ENCODE measurements around the gene HIP1. TPM values are rescaled to one million over a fixed set of nuclear protein-coding genes. Genes with fewer than 3 reads are reported as not detected.
A peak's percentile ranks its signal among the peaks of the same experiment; 100 is the strongest.
"Not testable (repeated sequence)": the region's sequence is repeated elsewhere in the genome, so short reads cannot be mapped to it uniquely, and the experiment has no call there.

Gene HIP1
- total and polyA plus RNA-seq, 9 donors: 17.3 to 28.4 (median 23.5) TPM

DNA sequence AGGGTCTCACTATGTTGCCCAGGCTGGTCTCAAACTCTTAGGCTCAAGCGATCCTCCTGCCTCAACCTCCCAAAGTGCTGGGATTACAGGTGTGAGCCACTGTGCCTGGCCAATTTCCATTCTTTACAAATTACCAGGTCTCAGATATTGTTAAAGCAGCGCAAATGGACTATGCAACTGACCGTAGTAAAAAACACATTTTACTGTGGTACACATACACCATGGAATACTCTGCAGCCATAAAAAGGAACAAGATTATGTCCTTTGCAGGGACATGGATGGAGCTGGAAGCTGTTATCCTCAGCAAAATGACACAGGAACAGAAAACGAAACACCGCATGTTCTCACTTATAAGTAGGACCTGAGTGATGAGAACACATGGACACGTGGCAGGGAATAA, 106.2 kb downstream of the HIP1 start:
- not testable (repeated sequence) for H3K27me3 ChIP-seq (ENCODE audit: control insufficient read depth, insufficient read depth, low read length); H3K36me3 ChIP-seq (ENCODE audit: control insufficient read depth, insufficient read depth, low read length); DNase-seq; H3K4me3 ChIP-seq (ENCODE audit: low read length); H3K27ac ChIP-seq (ENCODE audit: low read length); H3K4me1 ChIP-seq (ENCODE audit: control insufficient read depth, insufficient read depth, low read length)
- WGBS (ENCODE audit: insufficient coverage): 87% methylated on average over 3 of the region's 6 CpGs
- H3K9me3 ChIP-seq (replicated peaks; ENCODE audit: control insufficient read depth, low read depth, low read length): peaks cover 12% of the 10 kb centered on the region

DNA sequence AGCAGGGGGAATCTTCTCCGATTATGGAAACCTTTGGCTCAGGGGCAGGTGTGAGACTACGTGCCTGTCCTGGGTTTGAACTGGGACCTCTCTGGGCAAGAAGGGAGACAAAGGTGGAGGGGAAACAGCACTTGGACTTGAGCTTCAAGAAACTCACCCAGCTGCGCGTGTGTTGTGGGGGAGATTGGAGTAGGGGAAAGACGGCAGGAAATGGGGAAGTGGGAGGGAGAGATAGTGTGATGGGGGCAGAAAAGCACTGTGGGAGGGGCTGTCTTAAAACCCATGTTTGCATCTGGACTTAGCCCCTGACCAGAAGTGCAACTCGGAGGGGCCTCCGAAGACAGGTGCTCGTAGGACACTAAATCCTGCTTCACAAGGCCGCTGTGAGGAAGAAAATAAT, 107.0 kb downstream of the HIP1 start:
- no peak for DNase-seq
- Histone ChIP-seq H3K36me3 (ENCODE audit: control insufficient read depth, insufficient read depth, low read length) (no peaks in the 10 kb centered on the region), H3K4me1 (ENCODE audit: control insufficient read depth, insufficient read depth, low read length) (no peaks in the 10 kb centered on the region), H3K27ac (ENCODE audit: low read length) (no peak overlapping the region), H3K27me3 (ENCODE audit: control insufficient read depth, insufficient read depth, low read length) (no peaks in the 10 kb centered on the region), H3K4me3 (ENCODE audit: low read length) (no peak overlapping the region), H3K9me3 (replicated peaks; ENCODE audit: control insufficient read depth, low read depth, low read length) (peaks cover 14% of the 10 kb centered on the region)
- 57% methylated on average over 9 of the region's 9 CpGs for whole genome bisulfite sequencing (ENCODE audit: insufficient coverage)

DNA sequence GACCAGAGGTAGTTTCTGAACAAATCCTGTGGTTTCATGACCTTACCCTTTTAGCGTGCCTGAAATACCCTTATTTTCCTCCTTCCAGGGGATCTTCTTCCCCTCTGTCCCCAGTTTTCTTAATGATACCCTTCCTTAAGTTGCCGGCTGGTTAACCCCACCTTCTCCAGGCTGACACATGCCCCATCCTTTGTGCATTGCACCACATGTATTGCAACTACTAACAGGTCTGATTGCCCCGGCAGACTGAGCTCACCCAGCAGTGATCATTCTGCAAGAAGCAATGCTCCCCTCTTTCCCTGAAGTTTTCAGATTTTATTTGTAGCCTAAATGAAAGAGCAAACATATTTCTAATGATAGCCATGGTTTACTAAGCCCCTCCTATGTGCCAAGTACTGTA, 108.2 kb downstream of the HIP1 start:
- Histone ChIP-seq H3K36me3 (ENCODE audit: control insufficient read depth, insufficient read depth, low read length) (no peaks in the 10 kb centered on the region), H3K27ac (ENCODE audit: low read length) (no peak overlapping the region)
- 74% methylated on average over 2 of the region's 3 CpGs for WGBS (ENCODE audit: insufficient coverage)

DNA sequence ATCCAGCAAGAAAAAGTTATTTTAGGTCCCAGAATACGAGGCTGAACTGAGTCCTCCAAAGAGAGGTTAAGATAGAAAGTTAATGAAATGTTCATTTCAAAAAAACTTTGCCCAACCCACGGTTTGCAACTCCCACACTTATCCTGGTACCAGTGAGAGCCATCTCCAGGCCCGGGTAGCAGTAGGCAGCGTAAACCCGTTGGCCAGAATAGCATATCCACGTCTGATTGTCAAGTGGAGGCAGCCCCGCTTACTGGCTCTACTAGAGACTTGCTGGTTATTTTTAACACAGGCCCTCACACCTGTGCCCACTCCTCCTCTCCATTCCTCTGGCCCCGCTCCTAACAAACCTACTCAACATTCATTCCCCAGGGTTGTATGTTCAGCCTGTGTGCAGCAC, 109.7 kb downstream of the HIP1 start:
- peaks cover 14% of the 10 kb centered on the region for H3K9me3 ChIP-seq (replicated peaks; ENCODE audit: control insufficient read depth, low read depth, low read length)
- DNase-seq: no peak
- no peaks in the 10 kb centered on the region for H3K36me3 ChIP-seq (ENCODE audit: control insufficient read depth, insufficient read depth, low read length)
- no peak overlapping the region for H3K27ac ChIP-seq (ENCODE audit: low read length)
- H3K4me3 ChIP-seq (ENCODE audit: low read length): no peak overlapping the region
- peaks cover 3% of the 10 kb centered on the region for H3K4me1 ChIP-seq (ENCODE audit: control insufficient read depth, insufficient read depth, low read length)
- no peaks in the 10 kb centered on the region for H3K27me3 ChIP-seq (ENCODE audit: control insufficient read depth, insufficient read depth, low read length)
- whole genome bisulfite sequencing (ENCODE audit: insufficient coverage): 96% methylated on average over 7 of the region's 8 CpGs

More for the DNA sequence above, 108.2 kb downstream of the HIP1 start:
- Histone ChIP-seq H3K4me3 (ENCODE audit: low read length) (no peak overlapping the region), H3K27me3 (ENCODE audit: control insufficient read depth, insufficient read depth, low read length) (no peaks in the 10 kb centered on the region), H3K4me1 (ENCODE audit: control insufficient read depth, insufficient read depth, low read length) (no peaks in the 10 kb centered on the region), H3K9me3 (replicated peaks; ENCODE audit: control insufficient read depth, low read depth, low read length) (peaks cover 14% of the 10 kb centered on the region)
- DNase-seq: no peak

DNA sequence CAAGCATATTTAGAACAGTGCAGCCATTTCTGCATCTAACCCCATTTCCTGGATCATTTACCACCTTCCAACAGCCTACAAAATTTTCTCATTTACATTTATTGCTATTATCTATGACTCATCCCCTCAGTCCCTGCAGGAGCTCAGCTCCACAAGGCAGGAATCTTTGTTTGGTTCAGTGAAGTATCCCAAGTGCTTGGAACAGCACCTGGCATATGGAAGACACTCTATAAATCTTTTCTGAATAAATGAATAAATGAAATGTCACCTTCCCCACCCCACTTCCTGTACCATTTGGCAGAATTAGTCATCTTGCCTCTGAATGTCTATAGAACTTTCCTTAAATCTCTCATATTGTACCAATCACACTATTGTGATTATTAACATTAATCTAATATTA, 110.7 kb downstream of the HIP1 start:
- no peak overlapping the region for H3K4me3 ChIP-seq (ENCODE audit: low read length)
- H3K4me1 ChIP-seq (ENCODE audit: control insufficient read depth, insufficient read depth, low read length): peaks cover 9% of the 10 kb centered on the region
- H3K27me3 ChIP-seq (ENCODE audit: control insufficient read depth, insufficient read depth, low read length): no peaks in the 10 kb centered on the region
- peaks cover 14% of the 10 kb centered on the region for H3K9me3 ChIP-seq (replicated peaks; ENCODE audit: control insufficient read depth, low read depth, low read length)
- no peak overlapping the region for H3K27ac ChIP-seq (ENCODE audit: low read length)
- no peak for DNase-seq
- H3K36me3 ChIP-seq (ENCODE audit: control insufficient read depth, insufficient read depth, low read length): no peaks in the 10 kb centered on the region

DNA sequence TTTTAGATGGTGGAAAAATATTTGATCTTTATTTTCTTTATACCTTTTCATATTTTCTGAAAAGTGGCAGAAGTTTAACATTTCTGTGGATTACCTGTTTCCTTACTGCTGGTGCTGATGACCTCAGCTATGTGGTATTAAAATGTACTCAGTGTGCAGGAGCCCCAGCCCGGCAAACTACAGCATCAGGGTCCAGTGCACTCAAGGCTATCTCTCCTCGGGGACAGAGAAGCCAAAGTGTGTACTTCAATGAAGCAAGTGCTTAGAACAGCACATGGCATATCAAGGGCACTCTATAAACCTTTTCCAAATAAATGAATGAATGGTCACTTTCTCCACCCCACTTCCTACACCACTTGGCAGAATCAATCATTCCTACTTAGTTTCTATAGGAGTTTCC, 111.8 kb downstream of the HIP1 start:
- Histone ChIP-seq H3K4me1 (ENCODE audit: control insufficient read depth, insufficient read depth, low read length) (peaks cover 9% of the 10 kb centered on the region), H3K36me3 (ENCODE audit: control insufficient read depth, insufficient read depth, low read length) (no peaks in the 10 kb centered on the region)
- 94% methylated on average over 2 of the region's 2 CpGs for WGBS (ENCODE audit: insufficient coverage)

DNA sequence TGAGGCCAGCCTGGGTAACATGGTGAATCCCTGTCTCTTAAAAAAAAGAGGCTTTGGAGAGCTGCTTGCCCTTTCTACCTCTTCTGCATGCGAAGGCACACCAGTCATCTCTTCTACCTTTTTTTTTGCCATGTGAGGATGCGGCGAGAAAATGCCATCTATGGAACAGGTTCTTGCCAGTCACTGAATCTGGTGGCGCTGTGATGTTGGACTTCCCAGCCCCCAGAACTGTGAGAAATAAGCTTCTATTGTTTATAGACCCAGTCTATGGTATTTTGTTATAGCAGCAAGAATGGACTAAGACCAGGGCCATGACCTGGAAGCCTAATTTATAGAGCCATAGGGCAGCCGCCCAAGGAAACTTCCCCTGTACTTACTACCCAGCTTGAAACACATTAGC, 112.9 kb downstream of the HIP1 start:
- 100% methylated on average over 1 of the region's 5 CpGs for WGBS (ENCODE audit: insufficient coverage)
- H3K36me3 ChIP-seq (ENCODE audit: control insufficient read depth, insufficient read depth, low read length): no peaks in the 10 kb centered on the region
- H3K4me3 ChIP-seq (ENCODE audit: low read length): no peak overlapping the region
- no peak for DNase-seq
- H3K27ac ChIP-seq (ENCODE audit: low read length): no peak overlapping the region
- H3K9me3 ChIP-seq (replicated peaks; ENCODE audit: control insufficient read depth, low read depth, low read length): peaks cover 14% of the 10 kb centered on the region
- no peaks in the 10 kb centered on the region for H3K27me3 ChIP-seq (ENCODE audit: control insufficient read depth, insufficient read depth, low read length)
- peaks cover 9% of the 10 kb centered on the region for H3K4me1 ChIP-seq (ENCODE audit: control insufficient read depth, insufficient read depth, low read length)

More for the DNA sequence above, 111.8 kb downstream of the HIP1 start:
- DNase-seq: no peak
- Histone ChIP-seq H3K27ac (ENCODE audit: low read length) (no peak overlapping the region), H3K27me3 (ENCODE audit: control insufficient read depth, insufficient read depth, low read length) (no peaks in the 10 kb centered on the region), H3K4me3 (ENCODE audit: low read length) (no peak overlapping the region), H3K9me3 (replicated peaks; ENCODE audit: control insufficient read depth, low read depth, low read length) (peaks cover 14% of the 10 kb centered on the region)

DNA sequence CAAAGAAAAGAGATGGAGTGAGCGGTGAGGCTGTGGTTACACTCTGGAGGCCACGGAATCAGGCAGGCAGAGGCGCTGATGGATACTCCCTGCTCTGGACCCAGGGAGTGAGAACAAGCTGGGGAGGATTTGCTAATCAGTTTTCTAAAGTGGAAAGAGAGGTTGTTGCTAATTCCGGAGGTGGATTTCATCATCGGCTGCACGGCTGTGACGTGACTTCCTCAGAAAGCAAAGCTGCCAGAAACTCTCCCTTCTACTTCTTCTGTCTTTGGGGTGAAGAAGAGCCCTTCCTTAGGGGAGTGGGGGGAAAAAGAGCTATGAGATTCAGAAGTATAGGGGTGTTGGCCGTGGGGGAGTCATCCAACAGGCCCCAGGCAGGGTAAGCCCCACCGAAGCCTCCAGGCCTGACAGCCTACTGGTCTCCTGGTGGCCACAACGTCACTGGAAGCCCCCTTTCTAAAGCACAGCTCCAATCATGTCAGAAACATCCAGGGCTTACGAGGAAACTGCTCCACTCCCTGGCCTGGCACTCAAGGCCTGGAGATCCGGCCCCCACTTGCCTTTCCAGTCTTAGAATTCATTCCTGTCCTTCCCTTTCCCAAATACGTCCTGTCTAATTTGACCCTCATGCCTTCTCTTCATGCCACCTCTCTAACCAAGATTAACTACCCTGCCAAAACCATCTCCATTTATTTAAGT, 114.5 kb downstream of the HIP1 start:
- Histone ChIP-seq H3K27me3 (ENCODE audit: control insufficient read depth, insufficient read depth, low read length) (no peaks in the 10 kb centered on the region), H3K27ac (ENCODE audit: low read length) (peak overlapping the region; percentile 51), H3K4me1 (ENCODE audit: control insufficient read depth, insufficient read depth, low read length) (peaks cover 13% of the 10 kb centered on the region), H3K36me3 (ENCODE audit: control insufficient read depth, insufficient read depth, low read length) (no peaks in the 10 kb centered on the region), H3K4me3 (ENCODE audit: low read length) (no peak overlapping the region), H3K9me3 (replicated peaks; ENCODE audit: control insufficient read depth, low read depth, low read length) (peaks cover 14% of the 10 kb centered on the region)
- peak; percentile 69 for DNase-seq
- 85% methylated on average over 8 of the region's 13 CpGs for WGBS (ENCODE audit: insufficient coverage)

DNA sequence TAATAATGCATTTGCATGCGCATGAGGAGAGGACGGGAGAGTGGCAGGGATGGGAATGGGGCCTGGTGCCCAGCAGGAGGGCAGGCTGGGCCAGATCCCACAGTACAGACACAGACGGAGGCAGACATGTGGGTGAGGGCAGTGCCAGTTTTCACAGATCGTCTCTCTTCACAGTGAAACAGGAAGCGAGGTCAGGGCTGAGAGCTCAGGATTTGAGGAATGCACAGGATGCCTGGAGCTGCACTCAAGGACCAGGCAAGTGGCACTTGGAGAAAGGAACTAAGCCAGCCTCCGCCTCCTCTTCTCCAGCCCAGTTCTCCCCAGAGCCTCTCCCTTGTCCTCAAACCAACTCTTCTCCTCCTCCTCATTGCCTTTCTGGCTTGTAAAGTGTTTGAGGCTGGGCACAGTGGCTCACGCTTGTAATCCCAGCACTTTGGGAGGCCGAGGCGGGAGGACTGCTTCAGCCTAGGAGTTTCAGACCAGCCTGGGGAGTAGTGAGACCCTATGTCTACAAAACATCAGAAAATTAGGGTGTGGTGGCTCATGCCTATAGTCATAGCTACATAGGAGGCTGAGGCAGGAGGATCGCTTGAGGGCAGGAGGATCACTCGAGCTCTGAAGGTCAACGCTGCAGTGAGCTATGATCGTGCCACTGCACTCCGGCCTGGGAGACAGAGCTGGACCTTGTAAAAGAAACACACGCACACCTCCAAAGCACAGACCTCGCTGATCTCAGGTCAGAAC, 115.2 kb downstream of the HIP1 start:
- Histone ChIP-seq H3K4me1 (ENCODE audit: control insufficient read depth, insufficient read depth, low read length) (peaks cover 13% of the 10 kb centered on the region), H3K27me3 (ENCODE audit: control insufficient read depth, insufficient read depth, low read length) (no peaks in the 10 kb centered on the region), H3K27ac (ENCODE audit: low read length) (peak overlapping the region; percentile 29), H3K9me3 (replicated peaks; ENCODE audit: control insufficient read depth, low read depth, low read length) (peaks cover 10% of the 10 kb centered on the region), H3K4me3 (ENCODE audit: low read length) (no peak overlapping the region), H3K36me3 (ENCODE audit: control insufficient read depth, insufficient read depth, low read length) (no peaks in the 10 kb centered on the region)
- no peak for DNase-seq
- 78% methylated on average over 10 of the region's 16 CpGs for WGBS (ENCODE audit: insufficient coverage)

DNA sequence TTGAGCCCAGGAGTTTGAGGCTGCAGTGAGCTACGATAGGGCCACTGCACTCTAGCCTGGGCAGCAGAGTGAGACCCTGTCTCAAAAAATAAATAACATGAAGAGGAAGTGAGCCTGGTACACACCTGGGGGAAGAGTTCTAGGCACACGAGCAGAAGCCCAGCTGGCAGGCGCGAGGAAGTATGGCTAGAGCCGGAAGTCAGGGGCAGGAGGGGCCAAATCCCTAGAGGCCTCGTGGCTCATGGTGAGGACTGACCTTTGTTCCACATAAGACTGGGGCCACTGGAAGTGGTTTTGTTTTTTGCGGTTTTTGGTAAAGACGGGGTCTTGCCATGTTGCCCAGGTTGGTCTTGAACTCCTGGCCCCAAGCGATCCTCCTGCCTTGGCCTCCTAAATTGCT, 117.6 kb downstream of the HIP1 start:
- no peaks in the 10 kb centered on the region for H3K36me3 ChIP-seq (ENCODE audit: control insufficient read depth, insufficient read depth, low read length)
- no peak overlapping the region for H3K4me3 ChIP-seq (ENCODE audit: low read length)
- 76% methylated on average over 8 of the region's 9 CpGs for WGBS (ENCODE audit: insufficient coverage)
- H3K9me3 ChIP-seq (replicated peaks; ENCODE audit: control insufficient read depth, low read depth, low read length): no peaks in the 10 kb centered on the region
- peak; percentile 55 for DNase-seq
- peaks cover 13% of the 10 kb centered on the region for H3K4me1 ChIP-seq (ENCODE audit: control insufficient read depth, insufficient read depth, low read length)
- H3K27me3 ChIP-seq (ENCODE audit: control insufficient read depth, insufficient read depth, low read length): no peaks in the 10 kb centered on the region
- H3K27ac ChIP-seq (ENCODE audit: low read length): no peak overlapping the region
